ENCODE measurements around the gene TSGA10IP.

TSGA10IP gene

GRCh38 chr11:65932558-65932919, 12.7 kb upstream of the TSGA10IP start:
- Histone ChIP-seq H3K79me2 (ENCODE audit: control insufficient read depth, low read length) (no peaks in the 10 kb centered on the region), H3K4me3 (ENCODE audit: low read length) (no peak overlapping the region), H3K4me2 (ENCODE audit: low read length) (no peak overlapping the region), H3K27me3 (ENCODE audit: control insufficient read depth, low read length) (no peaks in the 10 kb centered on the region), H3K4me1 (ENCODE audit: control insufficient read depth, low read length) (peaks cover 6% of the 10 kb centered on the region; the same call in 1 of the 2 replicates), H3K9me3 (ENCODE audit: control insufficient read depth, insufficient read depth, low read length) (no peaks in the 10 kb centered on the region), H3K27ac (ENCODE audit: low read depth, low read length) (no peak overlapping the region), H3K36me3 (ENCODE audit: control insufficient read depth, low read length) (no peaks in the 10 kb centered on the region), H4K20me1 (ENCODE audit: control insufficient read depth, insufficient read depth, low read depth, low read length) (no peaks in the 10 kb centered on the region), H3F3A (ENCODE audit: control insufficient read depth, insufficient read depth) (no peaks in the 10 kb centered on the region), H3K9me2 (replicated peaks; ENCODE audit: control insufficient read depth, low read length) (no peaks in the 10 kb centered on the region)
- no peak for TF ChIP-seq EZH2phosphoT487 (IDR thresholded peaks at IDR 0.05; ENCODE audit: borderline replicate concordance, low read length)
- TF ChIP-seq CTCF (IDR thresholded peaks at IDR 0.05; ENCODE audit: low read depth, low read length, poor library complexity, severe bottlenecking) = no peak

GRCh38 chr11:65934014-65934413, 11.3 kb upstream of the TSGA10IP start:
- Histone ChIP-seq H3K36me3 (ENCODE audit: control insufficient read depth, low read length) (no peaks in the 10 kb centered on the region), H3K79me2 (ENCODE audit: control insufficient read depth, low read length) (no peaks in the 10 kb centered on the region), H3K4me2 (ENCODE audit: low read length) (no peak overlapping the region), H3K9me2 (replicated peaks; ENCODE audit: control insufficient read depth, low read length) (no peaks in the 10 kb centered on the region), H3K9me3 (ENCODE audit: control insufficient read depth, insufficient read depth, low read length) (no peaks in the 10 kb centered on the region), H3K27ac (ENCODE audit: low read depth, low read length) (no peak overlapping the region), H4K20me1 (ENCODE audit: control insufficient read depth, insufficient read depth, low read depth, low read length) (no peaks in the 10 kb centered on the region), H3F3A (ENCODE audit: control insufficient read depth, insufficient read depth) (no peaks in the 10 kb centered on the region), H3K27me3 (ENCODE audit: control insufficient read depth, low read length) (peaks cover 7% of the 10 kb centered on the region; the same call in 1 of the 2 replicates), H3K4me3 (ENCODE audit: low read length) (no peak overlapping the region), H3K4me1 (ENCODE audit: control insufficient read depth, low read length) (peaks cover 6% of the 10 kb centered on the region; the same call in 1 of the 2 replicates)
- TF ChIP-seq EZH2phosphoT487 (IDR thresholded peaks at IDR 0.05; ENCODE audit: borderline replicate concordance, low read length) (no peak), CTCF (IDR thresholded peaks at IDR 0.05; ENCODE audit: low read depth, low read length, poor library complexity, severe bottlenecking) (no peak)

GRCh38 chr11:65937766-65938165, 7.5 kb upstream of the TSGA10IP start:
- no peaks in the 10 kb centered on the region for H3F3A ChIP-seq (ENCODE audit: control insufficient read depth, insufficient read depth)
- no peaks in the 10 kb centered on the region for H3K4me1 ChIP-seq (ENCODE audit: control insufficient read depth, low read length)
- H3K79me2 ChIP-seq (ENCODE audit: control insufficient read depth, low read length) = no peaks in the 10 kb centered on the region
- no peak overlapping the region for H3K4me3 ChIP-seq (ENCODE audit: low read length)
- H3K27me3 ChIP-seq (ENCODE audit: control insufficient read depth, low read length) = peaks cover 18% of the 10 kb centered on the region; the same call in 1 of the 2 replicates
- no peak overlapping the region for H3K4me2 ChIP-seq (ENCODE audit: low read length)
- H4K20me1 ChIP-seq (ENCODE audit: control insufficient read depth, insufficient read depth, low read depth, low read length) = no peaks in the 10 kb centered on the region
- H3K36me3 ChIP-seq (ENCODE audit: control insufficient read depth, low read length) = no peaks in the 10 kb centered on the region
- H3K9me3 ChIP-seq (ENCODE audit: control insufficient read depth, insufficient read depth, low read length) = no peaks in the 10 kb centered on the region
- TF ChIP-seq EZH2phosphoT487 (IDR thresholded peaks at IDR 0.05; ENCODE audit: borderline replicate concordance, low read length) (no peak), CTCF (IDR thresholded peaks at IDR 0.05; ENCODE audit: low read depth, low read length, poor library complexity, severe bottlenecking) (no peak)
- H3K9me2 ChIP-seq (replicated peaks; ENCODE audit: control insufficient read depth, low read length) = no peaks in the 10 kb centered on the region
- no peak overlapping the region for H3K27ac ChIP-seq (ENCODE audit: low read depth, low read length)
